Measurements from ENCODE around the gene P2RY8. TPM values are rescaled to one million over a fixed set of nuclear protein-coding genes. Genes with fewer than 3 reads are reported as not detected.
"Not testable (repeated sequence)": the region's sequence is repeated elsewhere in the genome, so short reads cannot be mapped to it uniquely, and the experiment has no call there.

Gene P2RY8
- total RNA-seq, 1 experiment from 2014 or later: not detected

- TF ChIP-seq CTCF (conservative IDR thresholded peaks at IDR 0.05; ENCODE audit: low read depth, low read length) (no peak), EZH2 (IDR thresholded peaks at IDR 0.05; ENCODE audit: borderline replicate concordance, low read depth, low read length, poor library complexity, severe bottlenecking) (no peak)
- intact Hi-C loops (cut with micrococcal nuclease; ENCODE audit: unreplicated experiment): loop anchor here (5.0 to 10.0 kb wide), 3 partner anchors 195 to 1145 kb away; no protein-coding TSS in a partner anchor
- Histone ChIP-seq H3K4me3 (ENCODE audit: low read depth, low read length, poor library complexity, severe bottlenecking) (no peak overlapping the region), H3K27ac (ENCODE audit: low read depth, low read length, poor library complexity, severe bottlenecking) (no peak overlapping the region), H3K36me3 (ENCODE audit: insufficient read depth, low read length, poor library complexity, severe bottlenecking) (no peaks in the 10 kb centered on the region), H3K9me3 (ENCODE audit: low read depth, low read length, poor library complexity, severe bottlenecking) (no peaks in the 10 kb centered on the region), H3K4me1 (ENCODE audit: insufficient read depth, low read length, poor library complexity, severe bottlenecking) (no peaks in the 10 kb centered on the region), H3K27me3 (replicated peaks; ENCODE audit: insufficient read depth, low read depth, low read length, poor library complexity) (no peaks in the 10 kb centered on the region)
- BruUV-seq (replicated peaks): no TSS peak
- ChIA-PET POLR2A (ENCODE audit: low non-redundant PET) (no interaction called here), CTCF (no interaction called here)
- no peak for DNase-seq (ENCODE audit: low spot score)
Measured at GRCh38 chrX:1449823-1450149, 87.2 kb downstream of the P2RY8 start.

- intact Hi-C loops (cut with micrococcal nuclease; ENCODE audit: unreplicated experiment): no loop called here
- CTCF ChIA-PET: no interaction called here
- no TSS peak for BruUV-seq (replicated peaks)
- POLR2A ChIA-PET (ENCODE audit: low non-redundant PET): no interaction called here
- Histone ChIP-seq H3K9me3 (ENCODE audit: low read depth, low read length, poor library complexity, severe bottlenecking) (no peaks in the 10 kb centered on the region), H3K27ac (ENCODE audit: low read depth, low read length, poor library complexity, severe bottlenecking) (no peak overlapping the region), H3K27me3 (replicated peaks; ENCODE audit: insufficient read depth, low read depth, low read length, poor library complexity) (no peaks in the 10 kb centered on the region), H3K36me3 (ENCODE audit: insufficient read depth, low read length, poor library complexity, severe bottlenecking) (no peaks in the 10 kb centered on the region), H3K4me3 (ENCODE audit: low read depth, low read length, poor library complexity, severe bottlenecking) (no peak overlapping the region), H3K4me1 (ENCODE audit: insufficient read depth, low read length, poor library complexity, severe bottlenecking) (no peaks in the 10 kb centered on the region)
- DNase-seq (ENCODE audit: low spot score): no peak
- no peak for TF ChIP-seq EZH2 (IDR thresholded peaks at IDR 0.05; ENCODE audit: borderline replicate concordance, low read depth, low read length, poor library complexity, severe bottlenecking)
- no peak for TF ChIP-seq CTCF (conservative IDR thresholded peaks at IDR 0.05; ENCODE audit: low read depth, low read length)
Measured at GRCh38 chrX:1449036-1449822, 87.8 kb downstream of the P2RY8 start.

GRCh38 chrX:1448573-1449001 is 88.4 kb downstream of the P2RY8 start:
- H3K4me3 ChIP-seq (ENCODE audit: low read depth, low read length, poor library complexity, severe bottlenecking); H3K27me3 ChIP-seq (replicated peaks; ENCODE audit: insufficient read depth, low read depth, low read length, poor library complexity); H3K4me1 ChIP-seq (ENCODE audit: insufficient read depth, low read length, poor library complexity, severe bottlenecking); BruUV-seq (replicated peaks); H3K36me3 ChIP-seq (ENCODE audit: insufficient read depth, low read length, poor library complexity, severe bottlenecking); DNase-seq (ENCODE audit: low spot score); H3K9me3 ChIP-seq (ENCODE audit: low read depth, low read length, poor library complexity, severe bottlenecking); POLR2A ChIA-PET (ENCODE audit: low non-redundant PET); H3K27ac ChIP-seq (ENCODE audit: low read depth, low read length, poor library complexity, severe bottlenecking); CTCF ChIA-PET; intact Hi-C loops (cut with micrococcal nuclease; ENCODE audit: unreplicated experiment): not testable (repeated sequence)

GRCh38 chrX:1447969-1448572 is 88.9 kb downstream of the P2RY8 start:
- H3K27me3 ChIP-seq (replicated peaks; ENCODE audit: insufficient read depth, low read depth, low read length, poor library complexity); H3K4me3 ChIP-seq (ENCODE audit: low read depth, low read length, poor library complexity, severe bottlenecking); DNase-seq (ENCODE audit: low spot score); H3K36me3 ChIP-seq (ENCODE audit: insufficient read depth, low read length, poor library complexity, severe bottlenecking); CTCF ChIA-PET; POLR2A ChIA-PET (ENCODE audit: low non-redundant PET); H3K27ac ChIP-seq (ENCODE audit: low read depth, low read length, poor library complexity, severe bottlenecking); intact Hi-C loops (cut with micrococcal nuclease; ENCODE audit: unreplicated experiment); BruUV-seq (replicated peaks); H3K4me1 ChIP-seq (ENCODE audit: insufficient read depth, low read length, poor library complexity, severe bottlenecking); H3K9me3 ChIP-seq (ENCODE audit: low read depth, low read length, poor library complexity, severe bottlenecking): not testable (repeated sequence)

- H3K36me3 ChIP-seq (ENCODE audit: insufficient read depth, low read length, poor library complexity, severe bottlenecking); BruUV-seq (replicated peaks); CTCF ChIA-PET; H3K27ac ChIP-seq (ENCODE audit: low read depth, low read length, poor library complexity, severe bottlenecking); POLR2A ChIA-PET (ENCODE audit: low non-redundant PET); intact Hi-C loops (cut with micrococcal nuclease; ENCODE audit: unreplicated experiment); H3K27me3 ChIP-seq (replicated peaks; ENCODE audit: insufficient read depth, low read depth, low read length, poor library complexity); DNase-seq (ENCODE audit: low spot score); H3K4me1 ChIP-seq (ENCODE audit: insufficient read depth, low read length, poor library complexity, severe bottlenecking); H3K4me3 ChIP-seq (ENCODE audit: low read depth, low read length, poor library complexity, severe bottlenecking); H3K9me3 ChIP-seq (ENCODE audit: low read depth, low read length, poor library complexity, severe bottlenecking): not testable (repeated sequence)
Measured at GRCh38 chrX:1446984-1447968, 89.7 kb downstream of the P2RY8 start.

Measured in A673 (cell line).